H1 (cell line): ENCODE measurements around the gene ADAMTS4. TPM values are rescaled to one million over a fixed set of nuclear protein-coding genes. Genes with fewer than 3 reads are reported as not detected.
A peak's percentile ranks its signal among the peaks of the same experiment; 100 is the strongest.

ENCODE experiments used
- CTCF ChIA-PET: fragments of 300-600 bp; sonication (Branson Sonifier 250); formaldehyde crosslinking; loops from one replicate; lab custom pipeline; 2021; ENCODE audit not compliant: partially characterized antibody; lab: Charles Lee
- POLR2A ChIA-PET: fragments of 300-600 bp; sonication (Branson Sonifier 250); formaldehyde crosslinking; loops from one replicate; lab custom pipeline; 2021; ENCODE audit warnings: inconsistent platforms; ENCODE audit not compliant: partially characterized antibody; lab: Charles Lee
- DNase-seq, 2 experiments: peaks; one replicate each; pipeline versions ENCODE4 v3.0.0 to v3.0.0-alpha.2; 2010 to 2022; ENCODE audit warnings: low spot score in 2 of 2, low read depth in 1 of 2, mixed read lengths in 1 of 2
- FAIRE-seq: peaks from 2 replicates; lab custom pipeline; 2011; peaks lifted over from hg19 to GRCh38; lab: Jason Lieb, UNC
- H2AFZ ChIP-seq: 2 replicates; pipeline ENCODE4 v1.8.1; 2012; ENCODE audit warnings: low read length, inconsistent platforms
- H2AK5ac ChIP-seq: 2 replicates; pipeline ENCODE4 v1.6.1; 2013; ENCODE audit warnings: low read depth, low read length
- H2BK120ac ChIP-seq: replicated peaks from 2 replicates; pipeline ENCODE3; 2013; ENCODE audit warnings: low read depth, low read length, inconsistent platforms
- H2BK12ac ChIP-seq: 2 replicates; pipeline ENCODE4 v1.6.1; 2013; ENCODE audit warnings: low read depth, low read length
- H2BK15ac ChIP-seq: 2 replicates; pipeline ENCODE4 v1.6.1; 2013; ENCODE audit warnings: low read length
- H2BK20ac ChIP-seq: 2 replicates; pipeline ENCODE4 v1.6.1; 2013; ENCODE audit warnings: low read length
- H2BK5ac ChIP-seq: 2 replicates; pipeline ENCODE4 v1.6.1; 2013; ENCODE audit warnings: low read depth, low read length
- H3K14ac ChIP-seq: 2 replicates; pipeline ENCODE4 v1.6.1; 2013; ENCODE audit warnings: inconsistent platforms; ENCODE audit not compliant: insufficient read length
- H3K18ac ChIP-seq: 2 replicates; pipeline ENCODE4 v1.6.1; 2013; ENCODE audit warnings: low read length; ENCODE audit errors: extremely low read depth
- H3K23ac ChIP-seq: 2 replicates; pipeline ENCODE4 v1.6.1; 2013; ENCODE audit warnings: inconsistent platforms; ENCODE audit not compliant: insufficient read length
- H3K23me2 ChIP-seq: 2 replicates; pipeline ENCODE4 v1.6.1; 2013; ENCODE audit warnings: low read depth, low read length
- H3K27ac ChIP-seq: 2 replicates; pipeline ENCODE4 v1.6.1; 2011; ENCODE audit warnings: low read depth, low read length, inconsistent platforms
- H3K27me3 ChIP-seq, 4 experiments: replicated peaks in 1 of 4; 1 replicate in 1 of 4; 2 replicates in 3 of 4; pipeline versions ENCODE4 v1.6.1 to v1.8.1; 2011 to 2013; ENCODE audit warnings: low read length in 3 of 4, mild to moderate bottlenecking in 3 of 4, inconsistent platforms in 2 of 4, mixed read lengths in 2 of 4, moderate library complexity in 1 of 4; ENCODE audit not compliant: control insufficient read depth in 3 of 4, insufficient read depth in 3 of 4; ENCODE audit errors: extremely low read depth in 1 of 4
- H3K36me3 ChIP-seq, 4 experiments: 2 replicates each; pipeline versions ENCODE4 v1.6.1 to v1.8.1; 2011 to 2013; ENCODE audit warnings: mild to moderate bottlenecking in 4 of 4, low read length in 3 of 4, moderate library complexity in 2 of 4, control low read depth in 1 of 4, inconsistent platforms in 1 of 4; ENCODE audit not compliant: insufficient read depth in 4 of 4, control insufficient read depth in 2 of 4
- H3K4ac ChIP-seq: replicated peaks from 2 replicates; pipeline ENCODE3; 2013; ENCODE audit warnings: low read length, low read depth, mixed read lengths, inconsistent platforms; ENCODE audit not compliant: insufficient read length
- H3K4me1 ChIP-seq, 4 experiments: replicated peaks in 1 of 4; 1 replicate in 1 of 4; 2 replicates in 3 of 4; pipeline versions ENCODE4 v1.6.1 to v1.8.1; 2011 to 2013; ENCODE audit warnings: low read length in 3 of 4, inconsistent platforms in 2 of 4, mixed read lengths in 1 of 4; ENCODE audit not compliant: insufficient read depth in 4 of 4, control insufficient read depth in 3 of 4
- H3K4me2 ChIP-seq, 2 experiments: 2 replicates each; pipeline versions ENCODE4 v1.6.1 to v1.8.1; 2011 to 2013; ENCODE audit warnings: low read depth in 2 of 2, low read length in 2 of 2, control low read depth in 1 of 2, inconsistent platforms in 1 of 2, mild to moderate bottlenecking in 1 of 2; ENCODE audit not compliant: insufficient read depth in 1 of 2
- H3K4me3 ChIP-seq, 4 experiments: fragments of 200-600, 300-600 bp in 1 of 4; sonication (generic), shearing (Covaris generic), sonication (Bioruptor Twin) in 1 of 4; 2 replicates each; pipeline versions ENCODE4 v1.5.1 to v1.8.1; 2011 to 2016; ENCODE audit warnings: low read length in 4 of 4, low read depth in 3 of 4, control low read depth in 2 of 4, inconsistent platforms in 2 of 4, mild to moderate bottlenecking in 2 of 4, mixed read lengths in 1 of 4, moderate library complexity in 1 of 4; ENCODE audit not compliant: insufficient read depth in 2 of 4; ENCODE audit errors: extremely low read depth in 1 of 4
- H3K56ac ChIP-seq: replicated peaks from 2 replicates; pipeline ENCODE3; 2013; ENCODE audit warnings: low read depth, mild to moderate bottlenecking, mixed read lengths, low read length, inconsistent platforms; ENCODE audit not compliant: insufficient read length
- H3K79me1 ChIP-seq: 2 replicates; pipeline ENCODE4 v1.6.1; 2013; ENCODE audit warnings: low read depth, low read length, control low read depth
- H3K79me2 ChIP-seq, 2 experiments: 2 replicates each; pipeline versions ENCODE4 v1.6.1 to v1.8.1; 2012 to 2013; ENCODE audit warnings: low read length in 2 of 2, mild to moderate bottlenecking in 2 of 2, inconsistent platforms in 1 of 2; ENCODE audit not compliant: insufficient read depth in 2 of 2, control insufficient read depth in 1 of 2
- H3K9ac ChIP-seq, 4 experiments: replicated peaks in 1 of 4; 1 replicate in 1 of 4; 2 replicates in 3 of 4; pipeline versions ENCODE4 v1.6.1 to v1.8.1; 2011 to 2013; ENCODE audit warnings: low read depth in 3 of 4, low read length in 3 of 4, control low read depth in 2 of 4, mild to moderate bottlenecking in 2 of 4, moderate library complexity in 2 of 4, inconsistent platforms in 1 of 4; ENCODE audit errors: extremely low read depth in 1 of 4
- H3K9me3 ChIP-seq, 2 experiments: 2 replicates each; pipeline versions ENCODE4 v1.6.1 to v1.8.1; 2012 to 2013; ENCODE audit warnings: mild to moderate bottlenecking in 2 of 2, moderate library complexity in 2 of 2, control low read depth in 1 of 2, inconsistent platforms in 1 of 2, low read depth in 1 of 2, low read length in 1 of 2, mixed read lengths in 1 of 2; ENCODE audit not compliant: insufficient read depth in 2 of 2
- H4K20me1 ChIP-seq, 2 experiments: replicated peaks in 1 of 2; 2 replicates each; pipeline versions ENCODE3 to v1.8.1; 2011 to 2013; ENCODE audit warnings: inconsistent platforms in 2 of 2, low read length in 2 of 2, mild to moderate bottlenecking in 1 of 2; ENCODE audit not compliant: insufficient read depth in 2 of 2, control insufficient read depth in 1 of 2
- H4K5ac ChIP-seq: 2 replicates; pipeline ENCODE4 v1.6.1; 2013; ENCODE audit warnings: low read length, low read depth, mixed read lengths, inconsistent platforms; ENCODE audit not compliant: insufficient read length
- H4K8ac ChIP-seq: 2 replicates; pipeline ENCODE4 v1.8.0; 2013; ENCODE audit warnings: mild to moderate bottlenecking, moderate library complexity, low read length, inconsistent platforms; ENCODE audit not compliant: insufficient read depth; ENCODE audit errors: extremely low read depth
- H4K91ac ChIP-seq: replicated peaks from 2 replicates; pipeline ENCODE3; 2013; ENCODE audit warnings: low read length, mixed read lengths, inconsistent platforms; ENCODE audit not compliant: insufficient read length
- BRCA1 ChIP-seq: IDR thresholded peaks from 2 replicates; pipeline ENCODE4 v1.6.1; 2012; ENCODE audit warnings: low read depth, low read length, improper control_type of control experiment
- CREB1 ChIP-seq: IDR thresholded peaks from 2 replicates; pipeline ENCODE4 v1.6.1; 2012; ENCODE audit warnings: inconsistent platforms
- EZH2 ChIP-seq: fragments of 200-600 bp; sonication (generic); IDR thresholded peaks from 2 replicates; pipeline ENCODE4 v1.7.1; 2012; ENCODE audit warnings: low read depth, mild to moderate bottlenecking, moderate library complexity, low read length, inconsistent platforms; ENCODE audit not compliant: severe bottlenecking
- GABPA ChIP-seq: IDR thresholded peaks from 2 replicates; pipeline ENCODE4 v1.6.1; 2011; ENCODE audit warnings: mild to moderate bottlenecking, low read length, moderate library complexity, borderline replicate concordance; ENCODE audit not compliant: insufficient read depth
- GTF2F1 ChIP-seq: IDR thresholded peaks from 2 replicates; pipeline ENCODE4 v1.6.1; 2012; ENCODE audit warnings: low read depth, low read length, improper control_type of control experiment, borderline replicate concordance
- JUND ChIP-seq: IDR thresholded peaks from 2 replicates; pipeline ENCODE4 v1.6.1; 2011; ENCODE audit warnings: mild to moderate bottlenecking, improper control_type of control experiment, low read length
- WGBS, 2 experiments: shearing (Covaris generic) in 1 of 2; methylation state at CpG; one replicate each; pipeline versions ENCODE4 v1.1.6 to v1.1.7; 2013 to 2015; ENCODE audit warnings: low lambda C conversion rate in 2 of 2, mixed read lengths in 2 of 2, inconsistent platforms in 1 of 2, low coverage in 1 of 2, missing lambda C conversion rate in 1 of 2; ENCODE audit not compliant: insufficient replicate concordance in 2 of 2, insufficient coverage in 1 of 2, insufficient read length in 1 of 2; ENCODE audit errors: extremely low coverage in 1 of 2, missing lambda C conversion rate in 1 of 2; 5-methylcytosine and 5-hydroxymethylcytosine counted together
- polyA plus RNA-seq, 7 experiments: library from polyadenylated mRNA; depleted of rRNA in 3 of 7; stranded (reverse) in 5 of 7; unstranded in 2 of 7; fragments of >200 nt in 5 of 7; fragments of 200-250 nt in 2 of 7; gene quantifications; 1 replicate in 5 of 7; 2 replicates in 1 of 7; 4 replicates in 1 of 7; pipeline versions ENCODE4 v1.2.1 to v1.2.3, GENCODE V29; 2011 to 2013; ENCODE audit warnings: missing spikeins in 2 of 7, mixed read lengths in 2 of 7
- total RNA-seq: library from RNA; stranded (reverse); fragmentation: NEBNext Ultra II Directional; extraction: Animal tissue kit (Norgen Biotek cat#: 25700); gene quantifications from 2 replicates; pipeline ENCODE4 v1.2.1, GENCODE V29; 2021
- TF ChIP-seq, protein P1 (sequence below): IDR thresholded peaks from 2 replicates; pipeline ENCODE4 v1.6.1; 2012; ENCODE audit warnings: inconsistent platforms
- TF ChIP-seq, protein P2 (sequence below), 3 experiments: IDR thresholded peaks; 1 replicate in 2 of 3; 2 replicates in 1 of 3; pipeline versions ENCODE4 v1.5.1 to v1.6.1; 2011; ENCODE audit warnings: low read length in 3 of 3, mild to moderate bottlenecking in 3 of 3, inconsistent platforms in 2 of 3, low read depth in 1 of 3, moderate library complexity in 1 of 3; ENCODE audit not compliant: insufficient read depth in 1 of 3; ENCODE audit errors: control extremely low read depth in 1 of 3

Gene ADAMTS4
- total and polyA plus RNA-seq, 2 of the 8 experiments (the other 6 are each of a cell fraction or from before 2014, with no cell fraction given) = 4.6 to 7.2 TPM

DNA sequence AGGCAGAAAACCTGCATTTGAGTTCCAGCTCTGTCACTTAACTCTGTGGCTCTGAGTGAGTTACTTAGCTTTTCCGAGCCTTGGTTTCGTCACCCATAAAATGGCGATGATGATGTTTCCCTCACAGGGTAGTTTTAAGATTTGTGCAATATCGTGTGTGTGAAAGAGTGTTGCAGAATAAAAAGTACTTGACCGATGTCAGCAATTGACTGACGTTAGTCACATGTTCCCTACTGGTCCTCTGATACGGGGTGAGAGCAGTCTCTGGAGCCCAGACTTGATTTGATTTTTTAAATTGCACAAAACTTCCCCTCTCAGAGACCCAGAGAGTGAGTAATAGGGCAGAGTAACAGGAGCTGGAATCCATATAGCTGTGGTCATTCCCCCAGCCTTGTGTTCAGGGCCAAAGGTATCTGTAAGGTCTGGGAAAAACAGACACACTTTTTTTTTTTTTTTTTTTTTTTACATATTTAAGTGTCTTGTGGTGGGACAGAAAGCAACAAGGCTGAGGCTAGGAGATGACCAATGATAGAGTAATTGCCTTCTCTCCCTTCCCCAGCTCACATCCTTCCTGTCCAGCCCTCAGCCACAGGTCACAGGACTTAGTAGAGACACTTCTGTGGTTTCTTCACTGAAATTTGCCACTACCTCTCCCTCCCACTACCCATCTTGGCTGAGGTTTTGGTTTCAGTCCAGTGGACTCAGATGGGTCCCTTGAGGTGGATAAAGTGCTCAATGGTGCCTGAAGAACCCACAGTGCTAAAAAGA, 18.3 kb upstream of the ADAMTS4 start:
- WGBS, 2 experiments = 94% methylated on average over 7 of the region's 7 CpGs; no CpG with 5 or more reads in 1 of the 2 experiments
- no peak overlapping the region for H3K27ac ChIP-seq
- no peak for FAIRE-seq
- no peak for TF ChIP-seq GABPA
- no peak for TF ChIP-seq GTF2F1
- TF ChIP-seq BRCA1 = no peak
- TF ChIP-seq CREB1 = no peak
- TF ChIP-seq JUND = no peak
- no peak for TF ChIP-seq EZH2
- TF ChIP-seq, protein P1, sequence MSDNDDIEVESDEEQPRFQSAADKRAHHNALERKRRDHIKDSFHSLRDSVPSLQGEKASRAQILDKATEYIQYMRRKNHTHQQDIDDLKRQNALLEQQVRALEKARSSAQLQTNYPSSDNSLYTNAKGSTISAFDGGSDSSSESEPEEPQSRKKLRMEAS = no peak
- TF ChIP-seq, protein P2, sequence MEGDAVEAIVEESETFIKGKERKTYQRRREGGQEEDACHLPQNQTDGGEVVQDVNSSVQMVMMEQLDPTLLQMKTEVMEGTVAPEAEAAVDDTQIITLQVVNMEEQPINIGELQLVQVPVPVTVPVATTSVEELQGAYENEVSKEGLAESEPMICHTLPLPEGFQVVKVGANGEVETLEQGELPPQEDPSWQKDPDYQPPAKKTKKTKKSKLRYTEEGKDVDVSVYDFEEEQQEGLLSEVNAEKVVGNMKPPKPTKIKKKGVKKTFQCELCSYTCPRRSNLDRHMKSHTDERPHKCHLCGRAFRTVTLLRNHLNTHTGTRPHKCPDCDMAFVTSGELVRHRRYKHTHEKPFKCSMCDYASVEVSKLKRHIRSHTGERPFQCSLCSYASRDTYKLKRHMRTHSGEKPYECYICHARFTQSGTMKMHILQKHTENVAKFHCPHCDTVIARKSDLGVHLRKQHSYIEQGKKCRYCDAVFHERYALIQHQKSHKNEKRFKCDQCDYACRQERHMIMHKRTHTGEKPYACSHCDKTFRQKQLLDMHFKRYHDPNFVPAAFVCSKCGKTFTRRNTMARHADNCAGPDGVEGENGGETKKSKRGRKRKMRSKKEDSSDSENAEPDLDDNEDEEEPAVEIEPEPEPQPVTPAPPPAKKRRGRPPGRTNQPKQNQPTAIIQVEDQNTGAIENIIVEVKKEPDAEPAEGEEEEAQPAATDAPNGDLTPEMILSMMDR (IDR thresholded peaks at IDR 0.05; ENCODE audit: control extremely low read depth in 1 of 3, insufficient read depth in 1 of 3, low read depth in 1 of 3, low read length in 3 of 3) = no peak

More for the DNA sequence above, 18.3 kb upstream of the ADAMTS4 start:
- H3K18ac ChIP-seq = no peak overlapping the region
- H3K4me2 ChIP-seq = peak overlapping the region in 1 of 2 experiments; percentile 8; a peak in 1 of 4 replicates
- H3K4me1 ChIP-seq = peaks cover 0 to 13% (median 0%) of the 10 kb centered on the region in 4 experiments; a peak in 3 of 7 replicates
- H4K5ac ChIP-seq = no peak overlapping the region
- no peak overlapping the region for H2BK5ac ChIP-seq
- ChIA-PET CTCF (interaction anchor here (0.5 to 23.7 kb wide), 18 partner anchors 11 to 798 kb away, joined by 3 to 427 read pairs (median 4); partner anchors contain the start of genes ADAMTS4, NDUFS2 and TOMM40L), POLR2A (interaction anchor here (0.6 to 9.9 kb wide), 8 partner anchors 9 to 163 kb away, joined by 3 to 82 read pairs (median 3); partner anchors contain the start of genes NDUFS2, PCP4L1, SDHC and TOMM40L)
- H2BK120ac ChIP-seq = no peak overlapping the region
- no peak overlapping the region for H3K23ac ChIP-seq
- peaks cover 0 to 3% of the 10 kb centered on the region in 2 experiments for H4K20me1 ChIP-seq
- 0 out of 7 replicates have a peak, but pooled peaks cover 0 to under 1% (median 0%) of the 10 kb centered on the region in 4 experiments for H3K27me3 ChIP-seq
- H3K79me2 ChIP-seq = no peaks in the 10 kb centered on the region
- H3K9ac ChIP-seq = peak overlapping the region in 1 of 4 experiments; percentile 21; a peak in 1 of 7 replicates
- H4K91ac ChIP-seq = no peak overlapping the region
- no peak for DNase-seq
- H3K79me1 ChIP-seq = no peaks in the 10 kb centered on the region
- no peak overlapping the region for H2BK15ac ChIP-seq
- peak overlapping the region; percentile 67; the same call in 1 of the 2 replicates for H2AFZ ChIP-seq
- H3K36me3 ChIP-seq = peaks cover 14 to 23% (median 20%) of the 10 kb centered on the region in 4 experiments; a peak in 7 of 8 replicates
- H3K4ac ChIP-seq = no peak overlapping the region
- H3K9me3 ChIP-seq = no peaks in the 10 kb centered on the region
- no peak overlapping the region for H2BK20ac ChIP-seq
- H3K4me3 ChIP-seq = no peak overlapping the region
- H4K8ac ChIP-seq = no peak overlapping the region; the same call in 1 of the 2 replicates
- H3K23me2 ChIP-seq = no peaks in the 10 kb centered on the region
- no peak overlapping the region for H2AK5ac ChIP-seq
- H3K56ac ChIP-seq = no peak overlapping the region
- no peak overlapping the region for H3K14ac ChIP-seq
- no peak overlapping the region; the same call in 1 of the 2 replicates for H2BK12ac ChIP-seq
